ENCODE data around the gene PLXNA4. TPM values are rescaled to one million over a fixed set of nuclear protein-coding genes. Genes with fewer than 3 reads are reported as not detected.

The PLXNA4 gene
- total and polyA plus RNA-seq, 2 experiments from 2014 or later = 0.08 to 0.80 TPM

GRCh38 chr7:132148876-132149275, 427.4 kb downstream of the PLXNA4 start:
- no peaks in the 10 kb centered on the region for H4K20me1 ChIP-seq (replicated peaks; ENCODE audit: insufficient read depth)
- no peaks in the 10 kb centered on the region for H3K79me2 ChIP-seq (replicated peaks; ENCODE audit: insufficient read depth)
- Mint-ChIP-seq H3K27ac (no peak overlapping the region), H3K4me3 (no peak overlapping the region), H3K36me3 (ENCODE audit: low read depth) (peaks cover 3% of the 10 kb centered on the region; the same call in 1 of the 3 replicates), H3K27me3 (ENCODE audit: insufficient read depth, low read depth, poor library complexity) (peaks cover 5% of the 10 kb centered on the region), H3K9me3 (peaks cover 3% of the 10 kb centered on the region; the same call in 2 of the 3 replicates), H3K4me1 (peaks cover 3% of the 10 kb centered on the region; the same call in 1 of the 3 replicates)
- no peak overlapping the region for H3K4me2 ChIP-seq
- ATAC-seq = no peak
- H2AFZ ChIP-seq = no peak overlapping the region
- TF ChIP-seq ZNF331 (CRISPR knock-in tag; IDR thresholded peaks at IDR 0.05; ENCODE audit: low read depth) (no peak), POLR2AphosphoS5 (IDR thresholded peaks at IDR 0.05; ENCODE audit: low read depth) (no peak), JUNB (IDR thresholded peaks at IDR 0.05; ENCODE audit: unreplicated experiment) (no peak), EZH2phosphoT487 (IDR thresholded peaks at IDR 0.05; ENCODE audit: unreplicated experiment) (no peak), ZNF114 (CRISPR knock-in tag; IDR thresholded peaks at IDR 0.05) (no peak), REST (IDR thresholded peaks at IDR 0.05; ENCODE audit: unreplicated experiment) (no peak), CREB1 (CRISPR knock-in tag; IDR thresholded peaks at IDR 0.05; ENCODE audit: low read depth) (no peak), CTCF (conservative IDR thresholded peaks at IDR 0.05; ENCODE audit: low read depth in 2 of 2) (no peak), EZH2 (IDR thresholded peaks at IDR 0.05; ENCODE audit: low read depth, unreplicated experiment) (no peak), STAT1 (IDR thresholded peaks at IDR 0.05; ENCODE audit: unreplicated experiment) (no peak), NANOG (IDR thresholded peaks at IDR 0.05; ENCODE audit: borderline replicate concordance) (no peak)
- TF ChIP-seq, protein P1, sequence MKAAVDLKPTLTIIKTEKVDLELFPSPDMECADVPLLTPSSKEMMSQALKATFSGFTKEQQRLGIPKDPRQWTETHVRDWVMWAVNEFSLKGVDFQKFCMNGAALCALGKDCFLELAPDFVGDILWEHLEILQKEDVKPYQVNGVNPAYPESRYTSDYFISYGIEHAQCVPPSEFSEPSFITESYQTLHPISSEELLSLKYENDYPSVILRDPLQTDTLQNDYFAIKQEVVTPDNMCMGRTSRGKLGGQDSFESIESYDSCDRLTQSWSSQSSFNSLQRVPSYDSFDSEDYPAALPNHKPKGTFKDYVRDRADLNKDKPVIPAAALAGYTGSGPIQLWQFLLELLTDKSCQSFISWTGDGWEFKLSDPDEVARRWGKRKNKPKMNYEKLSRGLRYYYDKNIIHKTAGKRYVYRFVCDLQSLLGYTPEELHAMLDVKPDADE (IDR thresholded peaks at IDR 0.05) = no peak
- TF ChIP-seq, protein P2, sequence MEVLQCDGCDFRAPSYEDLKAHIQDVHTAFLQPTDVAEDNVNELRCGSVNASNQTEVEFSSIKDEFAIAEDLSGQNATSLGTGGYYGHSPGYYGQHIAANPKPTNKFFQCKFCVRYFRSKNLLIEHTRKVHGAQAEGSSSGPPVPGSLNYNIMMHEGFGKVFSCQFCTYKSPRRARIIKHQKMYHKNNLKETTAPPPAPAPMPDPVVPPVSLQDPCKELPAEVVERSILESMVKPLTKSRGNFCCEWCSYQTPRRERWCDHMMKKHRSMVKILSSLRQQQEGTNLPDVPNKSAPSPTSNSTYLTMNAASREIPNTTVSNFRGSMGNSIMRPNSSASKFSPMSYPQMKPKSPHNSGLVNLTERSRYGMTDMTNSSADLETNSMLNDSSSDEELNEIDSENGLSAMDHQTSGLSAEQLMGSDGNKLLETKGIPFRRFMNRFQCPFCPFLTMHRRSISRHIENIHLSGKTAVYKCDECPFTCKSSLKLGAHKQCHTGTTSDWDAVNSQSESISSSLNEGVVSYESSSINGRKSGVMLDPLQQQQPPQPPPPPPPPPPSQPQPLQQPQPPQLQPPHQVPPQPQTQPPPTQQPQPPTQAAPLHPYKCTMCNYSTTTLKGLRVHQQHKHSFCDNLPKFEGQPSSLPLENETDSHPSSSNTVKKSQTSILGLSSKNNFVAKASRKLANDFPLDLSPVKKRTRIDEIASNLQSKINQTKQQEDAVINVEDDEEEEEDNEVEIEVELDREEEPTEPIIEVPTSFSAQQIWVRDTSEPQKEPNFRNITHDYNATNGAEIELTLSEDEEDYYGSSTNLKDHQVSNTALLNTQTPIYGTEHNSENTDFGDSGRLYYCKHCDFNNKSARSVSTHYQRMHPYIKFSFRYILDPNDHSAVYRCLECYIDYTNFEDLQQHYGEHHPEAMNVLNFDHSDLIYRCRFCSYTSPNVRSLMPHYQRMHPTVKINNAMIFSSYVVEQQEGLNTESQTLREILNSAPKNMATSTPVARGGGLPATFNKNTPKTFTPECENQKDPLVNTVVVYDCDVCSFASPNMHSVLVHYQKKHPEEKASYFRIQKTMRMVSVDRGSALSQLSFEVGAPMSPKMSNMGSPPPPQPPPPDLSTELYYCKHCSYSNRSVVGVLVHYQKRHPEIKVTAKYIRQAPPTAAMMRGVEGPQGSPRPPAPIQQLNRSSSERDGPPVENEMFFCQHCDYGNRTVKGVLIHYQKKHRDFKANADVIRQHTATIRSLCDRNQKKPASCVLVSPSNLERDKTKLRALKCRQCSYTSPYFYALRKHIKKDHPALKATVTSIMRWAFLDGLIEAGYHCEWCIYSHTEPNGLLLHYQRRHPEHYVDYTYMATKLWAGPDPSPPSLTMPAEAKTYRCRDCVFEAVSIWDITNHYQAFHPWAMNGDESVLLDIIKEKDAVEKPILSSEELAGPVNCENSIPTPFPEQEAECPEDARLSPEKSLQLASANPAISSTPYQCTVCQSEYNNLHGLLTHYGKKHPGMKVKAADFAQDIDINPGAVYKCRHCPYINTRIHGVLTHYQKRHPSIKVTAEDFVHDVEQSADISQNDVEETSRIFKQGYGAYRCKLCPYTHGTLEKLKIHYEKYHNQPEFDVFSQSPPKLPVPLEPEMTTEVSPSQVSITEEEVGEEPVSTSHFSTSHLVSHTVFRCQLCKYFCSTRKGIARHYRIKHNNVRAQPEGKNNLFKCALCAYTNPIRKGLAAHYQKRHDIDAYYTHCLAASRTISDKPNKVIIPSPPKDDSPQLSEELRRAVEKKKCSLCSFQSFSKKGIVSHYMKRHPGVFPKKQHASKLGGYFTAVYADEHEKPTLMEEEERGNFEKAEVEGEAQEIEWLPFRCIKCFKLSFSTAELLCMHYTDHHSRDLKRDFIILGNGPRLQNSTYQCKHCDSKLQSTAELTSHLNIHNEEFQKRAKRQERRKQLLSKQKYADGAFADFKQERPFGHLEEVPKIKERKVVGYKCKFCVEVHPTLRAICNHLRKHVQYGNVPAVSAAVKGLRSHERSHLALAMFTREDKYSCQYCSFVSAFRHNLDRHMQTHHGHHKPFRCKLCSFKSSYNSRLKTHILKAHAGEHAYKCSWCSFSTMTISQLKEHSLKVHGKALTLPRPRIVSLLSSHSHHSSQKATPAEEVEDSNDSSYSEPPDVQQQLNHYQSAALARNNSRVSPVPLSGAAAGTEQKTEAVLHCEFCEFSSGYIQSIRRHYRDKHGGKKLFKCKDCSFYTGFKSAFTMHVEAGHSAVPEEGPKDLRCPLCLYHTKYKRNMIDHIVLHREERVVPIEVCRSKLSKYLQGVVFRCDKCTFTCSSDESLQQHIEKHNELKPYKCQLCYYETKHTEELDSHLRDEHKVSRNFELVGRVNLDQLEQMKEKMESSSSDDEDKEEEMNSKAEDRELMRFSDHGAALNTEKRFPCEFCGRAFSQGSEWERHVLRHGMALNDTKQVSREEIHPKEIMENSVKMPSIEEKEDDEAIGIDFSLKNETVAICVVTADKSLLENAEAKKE (CRISPR knock-in tag; IDR thresholded peaks at IDR 0.05) = no peak
- H3K27me3 ChIP-seq (ENCODE audit: insufficient read depth) = no peaks in the 10 kb centered on the region
- no peak overlapping the region for H3K27ac ChIP-seq (ENCODE audit: low read depth)
- no peak overlapping the region for H3K4me3 ChIP-seq
- H3K4me1 ChIP-seq (ENCODE audit: insufficient read depth) = no peaks in the 10 kb centered on the region
- no peaks in the 10 kb centered on the region for H3K36me3 ChIP-seq (ENCODE audit: insufficient read depth)
- H3K9me2 ChIP-seq (ENCODE audit: insufficient read depth) = 0 out of 2 replicates have a peak, but pooled peaks cover 8% of the 10 kb centered on the region
- no peak for DNase-seq (ENCODE audit: low spot score)
- H3F3A ChIP-seq (replicated peaks; ENCODE audit: low read depth) = no peaks in the 10 kb centered on the region

Data from GM23338 (cell line).